ENCODE measurements around the gene LYPD4. TPM values are rescaled to one million over a fixed set of nuclear protein-coding genes. Genes with fewer than 3 reads are reported as not detected.

The LYPD4 gene
- total RNA-seq, 1 experiment from 2014 or later: not detected

GRCh38 chr19:41801792-41802211 lies 42.7 kb downstream of the LYPD4 start:
- no TSS peak for BruUV-seq (replicated peaks)
- Histone ChIP-seq H2AFZ (peak overlapping the region; percentile 42; the same call in 1 of the 2 replicates), H3K4me3 (no peak overlapping the region), H3K36me3 (ENCODE audit: low read depth) (no peaks in the 10 kb centered on the region), H3K27ac (peak overlapping the region; percentile 73), H3K27me3 (ENCODE audit: insufficient read depth, low read depth) (0 out of 2 replicates have a peak, but pooled peaks cover 3% of the 10 kb centered on the region), H3F3A (ENCODE audit: insufficient read depth, low read depth) (peaks cover 22% of the 10 kb centered on the region), H3K4me1 (replicated peaks; ENCODE audit: insufficient read depth) (peaks cover 41% of the 10 kb centered on the region), H3K9me3 (ENCODE audit: insufficient read depth, low read depth) (no peaks in the 10 kb centered on the region; the same call in 1 of the 2 replicates), H3K4me2 (peak overlapping the region; percentile 25; the same call in 1 of the 2 replicates), H4K20me1 (ENCODE audit: insufficient read depth) (no peaks in the 10 kb centered on the region), H3K79me2 (ENCODE audit: low read depth) (no peaks in the 10 kb centered on the region), H3K9me2 (ENCODE audit: insufficient read depth) (no peaks in the 10 kb centered on the region)
- intact Hi-C loops (cut with micrococcal nuclease; ENCODE audit: unreplicated experiment): no loop called here
- CTCF ChIA-PET: interaction anchor here (0.8 kb wide), 1 partner anchor 48 kb away, joined by 3 read pairs; no protein-coding TSS in a partner anchor
- TF ChIP-seq CTCF (conservative IDR thresholded peaks at IDR 0.05) (no peak), EZH2 (IDR thresholded peaks at IDR 0.05; ENCODE audit: low read depth) (no peak)
- DNase-seq: peak in 1 of 2 experiments; percentile 87
- POLR2A ChIA-PET (ENCODE audit: unreplicated experiment): no interaction called here

GRCh38 chr19:41801031-41801430 lies 43.5 kb downstream of the LYPD4 start:
- no peak for DNase-seq
- intact Hi-C loops (cut with micrococcal nuclease; ENCODE audit: unreplicated experiment): no loop called here
- Histone ChIP-seq H3K36me3 (ENCODE audit: low read depth) (no peaks in the 10 kb centered on the region), H3K4me1 (replicated peaks; ENCODE audit: insufficient read depth) (peaks cover 41% of the 10 kb centered on the region), H3K9me3 (ENCODE audit: insufficient read depth, low read depth) (no peaks in the 10 kb centered on the region; the same call in 1 of the 2 replicates), H3K27ac (peak overlapping the region; percentile 73), H4K20me1 (ENCODE audit: insufficient read depth) (no peaks in the 10 kb centered on the region), H3K27me3 (ENCODE audit: insufficient read depth, low read depth) (0 out of 2 replicates have a peak, but pooled peaks cover 3% of the 10 kb centered on the region), H3K4me3 (no peak overlapping the region), H2AFZ (no peak overlapping the region), H3K79me2 (ENCODE audit: low read depth) (no peaks in the 10 kb centered on the region), H3K9me2 (ENCODE audit: insufficient read depth) (no peaks in the 10 kb centered on the region), H3K4me2 (no peak overlapping the region), H3F3A (ENCODE audit: insufficient read depth, low read depth) (peaks cover 22% of the 10 kb centered on the region)
- CTCF ChIA-PET: no interaction called here
- POLR2A ChIA-PET (ENCODE audit: unreplicated experiment): no interaction called here
- no peak for TF ChIP-seq CTCF (conservative IDR thresholded peaks at IDR 0.05)
- no peak for TF ChIP-seq EZH2 (IDR thresholded peaks at IDR 0.05; ENCODE audit: low read depth)
- no TSS peak for BruUV-seq (replicated peaks)

GRCh38 chr19:41799444-41800000 lies 45.0 kb downstream of the LYPD4 start:
- Histone ChIP-seq H3K36me3 (ENCODE audit: low read depth) (no peaks in the 10 kb centered on the region), H3F3A (ENCODE audit: insufficient read depth, low read depth) (peaks cover 22% of the 10 kb centered on the region), H3K4me3 (no peak overlapping the region), H3K4me1 (replicated peaks; ENCODE audit: insufficient read depth) (peaks cover 54% of the 10 kb centered on the region), H3K27ac (peak overlapping the region; percentile 65), H3K9me2 (ENCODE audit: insufficient read depth) (no peaks in the 10 kb centered on the region), H4K20me1 (ENCODE audit: insufficient read depth) (no peaks in the 10 kb centered on the region), H3K27me3 (ENCODE audit: insufficient read depth, low read depth) (no peaks in the 10 kb centered on the region), H2AFZ (no peak overlapping the region), H3K4me2 (peak overlapping the region; percentile 57), H3K79me2 (ENCODE audit: low read depth) (no peaks in the 10 kb centered on the region), H3K9me3 (ENCODE audit: insufficient read depth, low read depth) (no peaks in the 10 kb centered on the region; the same call in 1 of the 2 replicates)
- TF ChIP-seq EZH2 (IDR thresholded peaks at IDR 0.05; ENCODE audit: low read depth) (no peak), CTCF (conservative IDR thresholded peaks at IDR 0.05) (no peak)
- ChIA-PET CTCF (no interaction called here), POLR2A (ENCODE audit: unreplicated experiment) (interaction anchor here (0.6 kb wide), 1 partner anchor 64 kb away, joined by 3 read pairs; no protein-coding TSS in a partner anchor)
- DNase-seq: peak; percentile 43 to 94
- intact Hi-C loops (cut with micrococcal nuclease; ENCODE audit: unreplicated experiment): no loop called here
- no TSS peak for BruUV-seq (replicated peaks)

Measured in PC-9 (cell line).